GM12865 (cell line): ENCODE measurements around the gene FSIP1.

Experiments used
- DNase-seq: peaks from one replicate; pipeline ENCODE4 v3.0.0; 2010; ENCODE audit warnings: low read depth
- H3K4me3 ChIP-seq: 2 replicates; pipeline ENCODE4 v1.5.1; 2011; ENCODE audit warnings: mild to moderate bottlenecking, low read depth, low read length, control low read depth
- TF ChIP-seq, protein P1 (sequence below): IDR thresholded peaks from 2 replicates; pipeline ENCODE4 v1.5.1; 2011; ENCODE audit warnings: low read length, control low read depth, low read depth, inconsistent platforms; ENCODE audit not compliant: insufficient read depth; ENCODE audit errors: missing control alignments

Gene FSIP1

DNA sequence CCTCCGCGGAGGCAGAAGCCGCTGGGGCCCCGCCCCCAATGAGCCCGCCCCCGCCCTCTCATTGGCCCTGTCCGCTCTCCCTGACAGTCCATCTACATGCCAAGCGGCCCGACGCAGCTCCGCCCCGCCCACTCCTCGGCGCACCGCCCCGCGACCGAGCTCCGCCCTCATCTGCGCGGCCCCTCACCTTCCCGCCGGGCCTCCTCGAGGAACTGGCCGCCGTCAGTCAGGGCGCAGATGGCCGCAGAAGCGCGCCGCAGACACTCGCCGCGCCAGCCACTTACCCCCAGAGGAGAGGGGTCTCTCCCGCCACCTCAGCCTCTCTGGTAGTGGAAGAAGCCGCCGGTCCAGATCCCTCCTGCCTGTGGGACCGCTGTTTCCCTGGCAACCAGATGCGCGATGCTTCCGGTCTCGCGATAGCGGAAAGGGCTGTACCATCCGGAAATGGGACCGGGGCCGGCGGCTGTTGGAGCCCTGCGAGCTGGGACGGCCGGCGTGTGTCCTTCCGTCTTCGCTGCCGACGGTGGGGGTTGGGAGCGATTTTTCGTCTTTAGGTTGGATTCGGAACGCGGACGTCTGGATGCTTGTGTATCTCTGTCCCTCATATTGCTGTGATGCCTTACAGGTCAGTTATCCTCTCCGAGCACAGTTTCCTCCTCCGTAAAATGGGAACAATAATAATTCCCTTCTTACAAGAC is at the start of gene FSIP1:
Gene FSIP1, minus strand, starts transcription at position 401 of the 698 bp plus-strand sequence. CDS start 6,317 bp downstream, outside the sequence.
- DNase-seq: peak; percentile 98
- peak within 1 kb of the TSS; percentile 86 for H3K4me3 ChIP-seq
- TF ChIP-seq, protein P1, sequence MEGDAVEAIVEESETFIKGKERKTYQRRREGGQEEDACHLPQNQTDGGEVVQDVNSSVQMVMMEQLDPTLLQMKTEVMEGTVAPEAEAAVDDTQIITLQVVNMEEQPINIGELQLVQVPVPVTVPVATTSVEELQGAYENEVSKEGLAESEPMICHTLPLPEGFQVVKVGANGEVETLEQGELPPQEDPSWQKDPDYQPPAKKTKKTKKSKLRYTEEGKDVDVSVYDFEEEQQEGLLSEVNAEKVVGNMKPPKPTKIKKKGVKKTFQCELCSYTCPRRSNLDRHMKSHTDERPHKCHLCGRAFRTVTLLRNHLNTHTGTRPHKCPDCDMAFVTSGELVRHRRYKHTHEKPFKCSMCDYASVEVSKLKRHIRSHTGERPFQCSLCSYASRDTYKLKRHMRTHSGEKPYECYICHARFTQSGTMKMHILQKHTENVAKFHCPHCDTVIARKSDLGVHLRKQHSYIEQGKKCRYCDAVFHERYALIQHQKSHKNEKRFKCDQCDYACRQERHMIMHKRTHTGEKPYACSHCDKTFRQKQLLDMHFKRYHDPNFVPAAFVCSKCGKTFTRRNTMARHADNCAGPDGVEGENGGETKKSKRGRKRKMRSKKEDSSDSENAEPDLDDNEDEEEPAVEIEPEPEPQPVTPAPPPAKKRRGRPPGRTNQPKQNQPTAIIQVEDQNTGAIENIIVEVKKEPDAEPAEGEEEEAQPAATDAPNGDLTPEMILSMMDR: no peak

DNA sequence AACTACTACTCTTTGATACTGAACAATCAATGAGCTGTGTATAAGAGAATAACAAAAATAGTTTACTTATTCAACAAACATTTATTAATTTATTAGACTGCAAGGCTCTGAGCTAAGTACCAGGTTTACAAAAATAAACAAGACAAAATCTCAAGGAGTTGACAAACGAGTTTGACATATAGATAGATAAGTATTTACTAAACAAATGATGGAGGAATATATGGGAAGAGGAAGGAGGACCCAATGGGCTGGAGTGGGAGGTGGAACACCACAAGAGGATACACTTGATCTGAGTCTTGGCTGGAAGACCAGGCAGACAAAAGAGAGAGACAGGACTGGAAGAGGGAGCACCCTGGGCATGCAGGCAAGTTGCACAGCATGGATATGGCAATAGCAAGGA is 47.5 kb upstream of the FSIP1 start:
- H3K4me3 ChIP-seq: no peak overlapping the region
- TF ChIP-seq, protein P1: no peak
- no peak for DNase-seq

DNA sequence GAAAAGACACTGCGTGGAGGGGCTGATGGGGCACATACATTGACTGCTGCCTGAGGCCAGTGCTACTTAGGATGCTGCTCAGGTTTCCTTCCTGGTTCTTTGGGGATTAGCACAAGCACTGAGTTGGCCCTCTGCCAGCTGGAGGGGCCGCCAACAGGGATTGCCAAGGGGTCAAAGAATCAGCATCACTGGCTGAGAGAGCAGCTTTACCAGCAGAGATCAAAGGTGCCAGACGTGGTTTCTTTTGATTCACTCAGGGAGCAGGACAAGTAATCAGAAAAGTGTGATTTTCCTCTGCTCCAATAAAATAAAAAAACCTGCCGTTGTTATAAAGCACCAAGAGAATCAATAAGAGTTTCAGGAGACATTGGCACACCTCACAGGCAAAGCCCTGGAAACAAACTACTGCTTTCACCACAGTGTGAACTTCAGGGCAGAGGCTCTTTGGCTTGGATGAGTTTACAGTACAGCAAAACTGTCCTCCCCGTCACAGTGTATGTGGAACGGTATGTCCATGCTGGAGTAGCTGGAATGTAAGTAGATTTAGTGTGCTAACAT is 45.8 kb upstream of the FSIP1 start:
- no peak for DNase-seq
- TF ChIP-seq, protein P1: no peak
- H3K4me3 ChIP-seq: no peak overlapping the region

DNA sequence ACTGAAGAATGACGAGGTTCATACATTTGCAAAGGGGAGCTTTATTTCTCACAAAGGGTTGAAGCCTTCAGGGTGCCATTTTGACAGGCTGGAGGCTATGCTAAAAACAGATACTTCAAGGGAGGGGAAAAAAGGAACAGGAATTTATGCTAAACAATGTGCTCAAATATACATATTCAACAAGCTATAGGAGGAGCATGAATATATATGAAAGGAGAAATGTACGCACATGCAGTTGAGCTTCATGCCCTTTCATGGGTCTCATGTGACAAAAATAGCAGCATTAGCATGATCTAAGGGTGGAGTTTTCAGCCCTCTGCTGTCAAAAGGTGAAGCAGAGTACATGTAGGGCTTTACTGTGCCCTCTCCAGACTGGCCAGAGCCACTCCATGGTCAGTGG is 44.3 kb upstream of the FSIP1 start:
- TF ChIP-seq, protein P1: no peak
- H3K4me3 ChIP-seq: no peak overlapping the region
- DNase-seq: no peak

DNA sequence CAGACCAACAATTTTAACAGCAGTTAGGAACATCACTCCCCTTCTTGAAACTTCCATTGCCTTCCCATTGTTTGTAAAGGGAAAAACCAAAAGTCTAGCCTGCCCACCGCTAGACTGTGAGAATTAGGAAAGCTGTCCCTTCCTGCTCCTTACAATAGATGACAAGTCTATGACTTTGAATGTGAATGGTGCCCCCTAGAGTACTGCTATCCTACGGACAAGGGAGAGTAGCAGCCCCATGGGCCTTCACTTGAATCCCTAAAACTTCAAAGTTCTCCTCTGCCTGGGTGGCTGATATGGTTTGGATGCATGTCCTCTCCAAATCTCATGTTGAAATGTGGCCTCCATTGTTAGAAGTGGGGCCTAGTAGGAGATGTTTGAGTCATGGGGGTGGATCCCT is 41.0 kb upstream of the FSIP1 start:
- no peak for DNase-seq
- TF ChIP-seq, protein P1: no peak
- H3K4me3 ChIP-seq: no peak overlapping the region

DNA sequence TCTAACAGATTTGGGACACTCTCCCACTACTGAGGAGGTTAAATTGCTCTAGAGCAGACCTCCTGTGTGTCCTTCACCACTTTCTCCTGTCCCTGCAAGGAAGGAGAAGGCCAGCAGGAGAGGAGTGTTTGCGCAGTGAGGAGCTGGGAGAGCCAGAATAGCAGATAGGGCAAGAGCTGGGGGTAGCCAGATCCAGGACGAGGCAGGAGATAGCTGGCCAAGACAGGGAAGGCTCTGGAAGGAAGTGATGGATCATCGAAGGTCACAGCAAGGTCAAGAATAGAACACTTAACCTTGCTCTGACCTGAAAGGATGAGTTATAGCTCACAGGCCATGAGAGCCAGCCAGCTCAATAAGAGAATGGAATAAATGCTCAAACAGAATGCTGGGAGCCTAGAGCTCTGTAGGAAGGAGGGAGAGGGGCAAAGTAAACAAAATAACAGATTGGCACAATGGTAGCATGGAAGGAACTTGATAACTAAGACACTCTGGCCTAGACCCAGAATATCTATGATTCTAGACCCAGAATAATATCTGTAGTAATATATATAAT is 37.5 kb upstream of the FSIP1 start:
- H3K4me3 ChIP-seq: no peak overlapping the region
- TF ChIP-seq, protein P1: no peak
- DNase-seq: no peak
